MCF 10A (cell line): Measurements from ENCODE around the gene EXOC3. TPM values are rescaled to one million over a fixed set of nuclear protein-coding genes. Genes with fewer than 3 reads are reported as not detected.

ENCODE experiments used
- BruUV-seq: library from RNA; stranded (reverse); fragments of 400-500 nt; replicated peaks from 2 replicates; lab custom pipeline; 2021; lab: Mats Ljungman, UMichigan
- CTCF ChIA-PET: fragments of 300-600 bp; sonication (Branson Sonifier 250); formaldehyde crosslinking; extraction: SDS; loops from one replicate; lab custom pipeline; 2021; ENCODE audit warnings: antibody characterized with exemption, inconsistent platforms; lab: Yijun Ruan, JAX
- POLR2A ChIA-PET: fragments of 300-600, 350-650 bp; sonication (Branson Sonifier 250); formaldehyde crosslinking; extraction: SDS; loops from one replicate; lab custom pipeline; 2020; ENCODE audit warnings: antibody characterized with exemption, inconsistent platforms; lab: Yijun Ruan, JAX
- DNase-seq: peaks from one replicate; pipeline ENCODE4 v3.0.0-alpha.2; 2018; ENCODE audit not compliant: unreplicated experiment
- H3K27ac Mint-ChIP-seq: one replicate; pipeline ENCODE4 v1.8.0; 2022; ENCODE audit warnings: mild to moderate bottlenecking, low read depth, mixed read lengths; ENCODE audit not compliant: unreplicated experiment
- H3K27me3 Mint-ChIP-seq: one replicate; pipeline ENCODE4 v1.8.0; 2022; ENCODE audit warnings: mixed read lengths; ENCODE audit not compliant: insufficient read depth, unreplicated experiment
- H3K36me3 Mint-ChIP-seq: one replicate; pipeline ENCODE4 v1.8.0; 2022; ENCODE audit warnings: mild to moderate bottlenecking, moderate library complexity, mixed read lengths; ENCODE audit not compliant: insufficient read depth, unreplicated experiment
- H3K4me1 Mint-ChIP-seq: one replicate; pipeline ENCODE4 v1.8.0; 2022; ENCODE audit warnings: mixed read lengths; ENCODE audit not compliant: insufficient read depth, unreplicated experiment
- H3K4me3 Mint-ChIP-seq: one replicate; pipeline ENCODE4 v1.8.0; 2022; ENCODE audit warnings: mild to moderate bottlenecking, moderate library complexity, mixed read lengths; ENCODE audit not compliant: unreplicated experiment
- H3K9me3 Mint-ChIP-seq: one replicate; pipeline ENCODE4 v1.8.0; 2022; ENCODE audit warnings: mixed read lengths; ENCODE audit not compliant: unreplicated experiment
- CTCF ChIP-seq: fragments of 200-600 bp; IDR thresholded peaks from one replicate; pipeline ENCODE4 v1.8.0; 2022; ENCODE audit warnings: antibody characterized with exemption, mild to moderate bottlenecking; ENCODE audit not compliant: unreplicated experiment
- intact Hi-C: fragments of 100-400 bp; cut with micrococcal nuclease; formaldehyde crosslinking; loops from 2 replicates; pipeline ENCODE4 v1.14.1; 2022
- total RNA-seq: library from RNA; stranded (reverse); gene quantifications from 2 replicates; pipeline ENCODE4 v1.2.3, GENCODE V29; 2022

The EXOC3 gene
- total RNA-seq, 1 experiment from 2014 or later = 44.1 TPM

GRCh38 chr5:511476-511875 lies 68.5 kb downstream of the EXOC3 start:
- POLR2A ChIA-PET = no interaction called here
- intact Hi-C loops = no loop called here
- H3K4me1 Mint-ChIP-seq = peaks cover 6% of the 10 kb centered on the region
- no peak for DNase-seq
- H3K27me3 Mint-ChIP-seq = peaks cover 43% of the 10 kb centered on the region
- TF ChIP-seq CTCF = no peak
- H3K27ac Mint-ChIP-seq = no peak overlapping the region
- H3K9me3 Mint-ChIP-seq = no peaks in the 10 kb centered on the region
- H3K4me3 Mint-ChIP-seq = no peak overlapping the region
- no peaks in the 10 kb centered on the region for H3K36me3 Mint-ChIP-seq
- CTCF ChIA-PET = no interaction called here
- no TSS peak for BruUV-seq

GRCh38 chr5:513216-514100 lies 70.5 kb downstream of the EXOC3 start:
- H3K27ac Mint-ChIP-seq = no peak overlapping the region
- H3K9me3 Mint-ChIP-seq = peaks cover 14% of the 10 kb centered on the region
- intact Hi-C loops = no loop called here
- CTCF ChIA-PET = no interaction called here
- no peak for DNase-seq
- peaks cover 59% of the 10 kb centered on the region for H3K27me3 Mint-ChIP-seq
- no peaks in the 10 kb centered on the region for H3K36me3 Mint-ChIP-seq
- TF ChIP-seq CTCF = no peak
- no TSS peak for BruUV-seq
- H3K4me1 Mint-ChIP-seq = peaks cover 21% of the 10 kb centered on the region
- no peak overlapping the region for H3K4me3 Mint-ChIP-seq
- POLR2A ChIA-PET = no interaction called here

GRCh38 chr5:514101-514485 lies 71.1 kb downstream of the EXOC3 start:
- TF ChIP-seq CTCF = no peak
- Mint-ChIP-seq H3K27ac (no peak overlapping the region), H3K4me3 (no peak overlapping the region), H3K27me3 (peaks cover 53% of the 10 kb centered on the region), H3K9me3 (peaks cover 14% of the 10 kb centered on the region), H3K4me1 (peaks cover 21% of the 10 kb centered on the region), H3K36me3 (no peaks in the 10 kb centered on the region)
- no peak for DNase-seq
- intact Hi-C loops = no loop called here
- CTCF ChIA-PET = no interaction called here
- POLR2A ChIA-PET = no interaction called here
- no TSS peak for BruUV-seq

- H3K4me1 Mint-ChIP-seq = peaks cover 21% of the 10 kb centered on the region
- H3K27me3 Mint-ChIP-seq = peaks cover 47% of the 10 kb centered on the region
- ChIA-PET POLR2A (interaction anchor here (1.0 to 2.6 kb wide), 2 partner anchors 41 to 98 kb away, joined by 3 to 16 read pairs; no protein-coding TSS in a partner anchor), CTCF (interaction anchor here (0.9 to 1.0 kb wide), 2 partner anchors 21 to 98 kb away, joined by 3 to 4 read pairs; no protein-coding TSS in a partner anchor)
- H3K4me3 Mint-ChIP-seq = no peak overlapping the region
- BruUV-seq = no TSS peak
- H3K36me3 Mint-ChIP-seq = no peaks in the 10 kb centered on the region
- H3K9me3 Mint-ChIP-seq = peaks cover 14% of the 10 kb centered on the region
- intact Hi-C loops = no loop called here
- H3K27ac Mint-ChIP-seq = no peak overlapping the region
- no peak for DNase-seq
- TF ChIP-seq CTCF = no peak
Measured at GRCh38 chr5:514673-515072, 71.7 kb downstream of the EXOC3 start.
